CD1c-positive myeloid dendritic cell (primary cell): Measurements from ENCODE around the gene SNRNP25.

Experiments
- DNase-seq: peaks from one replicate; pipeline ENCODE4 v3.0.0-alpha.2; 2016; ENCODE audit errors: extremely low spot score

Gene SNRNP25

DNA sequence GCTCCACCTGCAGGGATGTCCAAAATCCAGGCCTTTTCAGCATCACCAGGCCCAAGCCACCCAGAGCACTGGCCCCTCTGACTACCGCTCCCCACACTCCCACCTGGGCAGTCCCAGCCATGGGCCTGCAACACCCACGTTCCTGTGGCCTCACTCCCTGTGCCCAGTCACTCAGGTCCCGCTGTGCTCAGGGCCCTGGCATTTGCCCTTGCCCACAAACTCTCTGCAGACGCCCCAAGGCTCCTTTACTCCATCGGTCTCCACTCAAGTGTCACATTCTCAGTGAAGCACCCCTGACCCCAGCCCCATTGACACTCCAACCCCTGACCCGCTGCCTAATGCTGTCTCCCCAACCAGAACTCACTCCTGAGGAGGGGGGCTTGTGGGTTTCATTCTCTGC lies 48.0 kb downstream of the SNRNP25 start:
- no peak for DNase-seq

DNA sequence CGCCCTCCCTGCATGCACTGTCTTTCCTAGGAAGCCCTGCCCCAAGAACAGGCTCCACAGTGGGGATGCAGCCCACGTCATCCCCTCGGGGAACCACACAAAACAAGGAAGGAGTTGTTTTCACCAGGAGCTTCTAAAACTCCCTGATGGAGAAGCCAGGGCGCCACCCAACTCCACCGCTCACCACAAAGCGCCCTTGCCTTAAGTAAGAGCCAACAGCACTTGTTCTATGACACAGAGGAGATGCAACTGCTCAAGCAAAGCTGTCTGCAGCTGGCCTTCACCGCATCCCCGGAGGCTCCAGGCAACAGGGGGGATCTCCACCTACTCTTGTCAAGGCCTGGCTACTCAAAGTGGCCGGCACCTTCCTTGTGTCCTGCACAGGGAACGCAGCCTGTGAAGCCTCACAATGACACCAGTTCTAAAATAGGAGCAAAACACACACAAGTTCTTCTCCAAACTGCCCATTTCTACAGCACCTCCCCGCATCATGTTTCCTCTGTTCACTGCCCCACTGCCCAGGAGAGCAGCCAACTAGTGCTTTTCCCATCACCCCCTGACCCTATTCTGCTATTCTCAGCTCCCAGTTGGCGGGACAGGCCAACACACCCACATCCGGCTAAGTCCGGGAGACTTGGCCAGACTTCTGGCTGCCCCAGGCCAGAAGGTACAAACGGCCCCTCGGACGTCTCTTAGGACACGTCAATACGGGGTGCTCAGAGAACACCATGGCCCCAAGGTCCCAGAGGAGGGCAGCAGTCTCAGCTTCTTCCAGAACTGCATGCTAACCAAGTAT lies 48.6 kb downstream of the SNRNP25 start:
- DNase-seq, result no peak

DNA sequence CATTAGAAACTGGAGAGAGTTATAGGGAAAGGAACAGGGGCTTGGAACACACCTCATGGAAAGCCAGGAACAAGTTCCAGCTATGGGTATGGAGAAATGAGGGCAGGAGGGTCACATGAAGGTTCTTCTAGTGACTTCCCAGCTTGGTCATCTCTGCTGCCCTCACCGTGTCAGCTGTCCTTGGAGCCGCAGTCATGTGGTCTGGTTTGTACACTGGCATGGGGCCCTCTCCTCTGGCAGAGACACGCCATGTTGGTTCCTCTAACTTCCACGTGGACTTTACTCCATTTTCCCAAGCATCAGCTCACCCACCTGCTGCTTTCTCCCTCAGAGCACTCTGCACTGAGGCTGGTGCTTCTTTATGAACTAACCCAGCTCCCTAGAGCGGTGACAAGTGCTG lies 50.7 kb downstream of the SNRNP25 start:
- no peak for DNase-seq

DNA sequence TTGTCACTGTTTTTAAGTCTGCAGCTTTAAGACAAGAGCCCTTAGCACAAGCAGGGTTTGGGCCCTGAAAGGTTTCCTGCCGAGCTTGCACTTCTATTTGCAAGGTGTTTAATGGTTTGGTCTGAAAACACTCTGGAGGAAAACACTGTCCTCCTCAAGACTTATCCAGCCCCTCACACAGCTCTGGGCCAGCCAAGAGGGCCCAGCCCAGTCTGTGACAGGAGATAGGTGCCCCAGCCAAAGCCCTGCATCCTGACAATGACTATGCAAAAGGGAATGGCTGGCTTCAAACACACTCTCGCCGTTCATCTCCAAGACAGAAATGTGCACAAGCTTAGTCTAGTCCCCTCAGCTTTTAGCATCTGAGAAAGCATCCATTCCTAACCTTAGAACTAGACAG lies 51.3 kb downstream of the SNRNP25 start:
- DNase-seq, result no peak

DNA sequence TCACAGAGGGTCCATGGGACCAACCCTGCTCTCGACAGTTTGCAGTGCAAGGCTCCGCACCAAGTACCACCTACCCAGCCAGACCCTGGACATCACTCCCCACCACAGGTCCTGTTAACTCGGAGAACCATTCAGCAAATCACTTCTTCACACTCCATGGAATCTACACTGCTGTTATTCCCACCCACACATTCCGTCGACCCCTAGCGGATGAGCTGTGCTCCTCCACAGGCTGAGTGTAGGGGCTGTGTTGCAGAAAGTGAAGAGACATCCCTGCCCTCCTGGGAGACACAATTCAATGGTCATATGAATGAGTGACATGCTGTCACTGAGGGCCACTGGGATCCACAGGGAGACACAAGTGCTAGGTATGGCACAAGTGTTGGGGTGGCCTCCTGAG lies 51.9 kb downstream of the SNRNP25 start:
- no peak for DNase-seq

DNA sequence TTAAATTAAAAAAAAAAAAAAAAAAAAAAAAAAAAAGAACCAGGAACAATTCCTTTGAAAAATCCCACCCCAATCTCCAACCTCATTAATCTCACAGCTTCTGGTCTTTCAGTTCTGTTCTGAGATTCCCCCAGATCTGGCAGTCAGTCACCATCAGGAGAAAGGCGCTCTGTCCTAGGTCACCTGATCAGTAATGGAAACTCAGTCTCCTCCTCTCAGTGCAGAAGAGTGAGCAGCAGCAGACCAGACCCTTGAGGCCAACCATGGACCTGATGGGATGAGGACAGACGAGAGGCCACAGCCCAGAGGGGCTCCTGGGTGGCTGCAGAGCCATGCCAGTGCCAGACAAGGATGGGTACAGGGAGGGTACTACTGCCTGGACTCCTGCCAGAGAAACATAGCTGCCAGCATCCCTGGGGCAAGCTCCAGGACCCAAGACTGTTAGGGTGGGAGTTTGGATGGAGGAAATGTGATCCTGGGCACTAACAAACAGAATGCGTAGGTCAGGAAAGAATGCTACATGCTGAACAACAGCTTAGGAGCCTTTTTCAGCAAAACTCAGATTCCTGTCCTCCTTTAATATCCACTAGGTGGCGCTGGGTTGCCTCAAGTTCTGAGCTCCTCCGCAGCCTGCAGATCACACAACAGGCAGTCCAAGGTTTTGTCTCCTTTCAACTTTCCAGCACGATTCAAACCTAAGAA lies 53.1 kb downstream of the SNRNP25 start:
- DNase-seq, result peak; percentile 78
